ENCODE data around the gene PCBP3.

DNA sequence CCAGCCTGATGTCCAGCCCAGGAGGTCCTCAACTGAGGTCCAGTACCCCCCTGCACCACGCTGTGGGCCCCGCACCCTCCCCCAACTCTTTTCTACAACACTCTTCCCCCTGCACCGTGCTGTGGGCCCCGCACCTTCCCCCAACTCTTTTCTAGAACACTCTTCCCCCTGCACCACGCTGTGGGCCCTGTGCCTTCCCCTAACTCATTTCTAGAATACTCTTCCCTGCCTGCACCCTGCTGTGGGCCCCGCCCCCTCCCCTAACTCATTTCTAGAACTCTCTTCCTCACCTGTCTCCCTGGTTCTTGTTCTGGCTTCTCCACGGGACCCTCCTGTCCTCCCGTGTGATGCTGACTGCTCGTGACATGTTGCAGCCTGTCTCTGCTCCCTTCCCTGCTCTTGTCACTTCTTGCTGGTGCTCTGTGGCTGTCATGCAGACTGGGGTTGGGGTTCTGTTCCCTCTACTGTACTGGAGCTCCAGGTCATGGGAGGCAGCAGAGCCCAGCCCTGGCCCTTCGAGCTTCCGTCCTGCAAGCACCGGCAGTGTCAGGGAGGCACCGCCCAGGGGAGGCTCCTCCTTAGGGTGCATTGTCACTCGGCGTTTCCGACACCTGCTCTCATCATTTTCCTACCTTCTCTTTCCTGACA lies 177.9 kb downstream of the PCBP3 start:
- TF ChIP-seq, protein P1, sequence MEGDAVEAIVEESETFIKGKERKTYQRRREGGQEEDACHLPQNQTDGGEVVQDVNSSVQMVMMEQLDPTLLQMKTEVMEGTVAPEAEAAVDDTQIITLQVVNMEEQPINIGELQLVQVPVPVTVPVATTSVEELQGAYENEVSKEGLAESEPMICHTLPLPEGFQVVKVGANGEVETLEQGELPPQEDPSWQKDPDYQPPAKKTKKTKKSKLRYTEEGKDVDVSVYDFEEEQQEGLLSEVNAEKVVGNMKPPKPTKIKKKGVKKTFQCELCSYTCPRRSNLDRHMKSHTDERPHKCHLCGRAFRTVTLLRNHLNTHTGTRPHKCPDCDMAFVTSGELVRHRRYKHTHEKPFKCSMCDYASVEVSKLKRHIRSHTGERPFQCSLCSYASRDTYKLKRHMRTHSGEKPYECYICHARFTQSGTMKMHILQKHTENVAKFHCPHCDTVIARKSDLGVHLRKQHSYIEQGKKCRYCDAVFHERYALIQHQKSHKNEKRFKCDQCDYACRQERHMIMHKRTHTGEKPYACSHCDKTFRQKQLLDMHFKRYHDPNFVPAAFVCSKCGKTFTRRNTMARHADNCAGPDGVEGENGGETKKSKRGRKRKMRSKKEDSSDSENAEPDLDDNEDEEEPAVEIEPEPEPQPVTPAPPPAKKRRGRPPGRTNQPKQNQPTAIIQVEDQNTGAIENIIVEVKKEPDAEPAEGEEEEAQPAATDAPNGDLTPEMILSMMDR (IDR thresholded peaks at IDR 0.05): no peak
- TF ChIP-seq EZH2 (IDR thresholded peaks at IDR 0.05) (no peak), EZH2phosphoT487 (IDR thresholded peaks at IDR 0.05) (no peak)
